HG02884 (cell line): ENCODE data around the gene PPP3CB.
A peak's percentile ranks its signal among the peaks of the same experiment; 100 is the strongest.
"Not testable (repeated sequence)": the region's sequence is repeated elsewhere in the genome, so short reads cannot be mapped to it uniquely, and the experiment has no call there.

Source experiments
- ATAC-seq: cut with Tn5 transposase; IDR thresholded peaks from one replicate; pipeline ENCODE4 v1.9.1; 2021; ENCODE audit warnings: mild to moderate bottlenecking, moderate library complexity; ENCODE audit not compliant: unreplicated experiment

Gene PPP3CB

GRCh38 chr10:73423309-73423708 is 72.5 kb downstream of the PPP3CB start:
- ATAC-seq = no peak

- ATAC-seq = no peak
Measured at GRCh38 chr10:73416571-73416970, 79.3 kb downstream of the PPP3CB start.

- ATAC-seq = peak; percentile 27
Measured at GRCh38 chr10:73414230-73414945, 81.4 kb downstream of the PPP3CB start.

- peak; percentile 84 for ATAC-seq
Measured at GRCh38 chr10:73413528-73414229, 82.1 kb downstream of the PPP3CB start, which contains the start of gene ANXA7. Gene ANXA7, minus strand, starts transcription at chr10:73414058. Its CDS starts 13,202 bp downstream, at chr10:73400856.

GRCh38 chr10:73413108-73413527 is 82.7 kb downstream of the PPP3CB start:
- peak; percentile 22 for ATAC-seq

- no peak for ATAC-seq
Measured at GRCh38 chr10:73410897-73411296, 84.9 kb downstream of the PPP3CB start.

- ATAC-seq = no peak
Measured at GRCh38 chr10:73408978-73409521, 86.8 kb downstream of the PPP3CB start.

- no peak for ATAC-seq
Measured at GRCh38 chr10:73408061-73408460, 87.8 kb downstream of the PPP3CB start.

GRCh38 chr10:73407495-73407894 is 88.3 kb downstream of the PPP3CB start:
- no peak for ATAC-seq

GRCh38 chr10:73406846-73407245 is 89.0 kb downstream of the PPP3CB start:
- no peak for ATAC-seq

GRCh38 chr10:73405556-73405955 is 90.3 kb downstream of the PPP3CB start:
- ATAC-seq = no peak

GRCh38 chr10:73404690-73405089 is 91.1 kb downstream of the PPP3CB start:
- no peak for ATAC-seq

GRCh38 chr10:73401636-73402035 is 94.2 kb downstream of the PPP3CB start:
- ATAC-seq = no peak

GRCh38 chr10:73399063-73399462 is 96.8 kb downstream of the PPP3CB start:
- ATAC-seq = no peak

- ATAC-seq = no peak
Measured at GRCh38 chr10:73398024-73398423, 97.8 kb downstream of the PPP3CB start.

- ATAC-seq = not testable (repeated sequence)
Measured at GRCh38 chr10:73394325-73394724, 101.5 kb downstream of the PPP3CB start.

- no peak for ATAC-seq
Measured at GRCh38 chr10:73388228-73388627, 107.6 kb downstream of the PPP3CB start.

GRCh38 chr10:73386583-73386982 is 109.2 kb downstream of the PPP3CB start:
- no peak for ATAC-seq
